Mammary epithelial cell (primary cell): ENCODE results near the gene FBXO7.

Source experiments
- CTCF ChIP-seq, 2 donors: IDR thresholded peaks in 1 of 2; conservative IDR thresholded peaks in 1 of 2; 2 replicates each; pipeline ENCODE4 v1.5.1; 2011 to 2012; ENCODE audit warnings: inconsistent platforms in 2 of 2, low read length in 2 of 2, mild to moderate bottlenecking in 2 of 2, control low read depth in 1 of 2, low read depth in 1 of 2; ENCODE audit not compliant: insufficient read depth in 1 of 2; ENCODE audit errors: extremely low read depth in 1 of 2
- EZH2 ChIP-seq: IDR thresholded peaks from 2 replicates; pipeline ENCODE4 v1.6.1; 2012; ENCODE audit warnings: low read length, inconsistent platforms, borderline replicate concordance

GRCh38 chr22:32518381-32518780 is 43.8 kb downstream of the FBXO7 start:
- no peak for TF ChIP-seq CTCF (conservative IDR thresholded peaks at IDR 0.05 in 1 of 2, IDR thresholded peaks at IDR 0.05 in 1 of 2; ENCODE audit: extremely low read depth in 1 of 2, insufficient read depth in 1 of 2, low read depth in 1 of 2, low read length in 2 of 2)
- no peak for TF ChIP-seq EZH2
